ENCODE results near the gene SYP. TPM values are rescaled to one million over a fixed set of nuclear protein-coding genes. Genes with fewer than 3 reads are reported as not detected.

Gene SYP
- total RNA-seq, 1 donor: not detected

GRCh38 chrX:49225858-49226257, 25.9 kb upstream of the SYP start:
- no peak for DNase-seq (ENCODE audit: low read depth)
- TF ChIP-seq, protein P1, sequence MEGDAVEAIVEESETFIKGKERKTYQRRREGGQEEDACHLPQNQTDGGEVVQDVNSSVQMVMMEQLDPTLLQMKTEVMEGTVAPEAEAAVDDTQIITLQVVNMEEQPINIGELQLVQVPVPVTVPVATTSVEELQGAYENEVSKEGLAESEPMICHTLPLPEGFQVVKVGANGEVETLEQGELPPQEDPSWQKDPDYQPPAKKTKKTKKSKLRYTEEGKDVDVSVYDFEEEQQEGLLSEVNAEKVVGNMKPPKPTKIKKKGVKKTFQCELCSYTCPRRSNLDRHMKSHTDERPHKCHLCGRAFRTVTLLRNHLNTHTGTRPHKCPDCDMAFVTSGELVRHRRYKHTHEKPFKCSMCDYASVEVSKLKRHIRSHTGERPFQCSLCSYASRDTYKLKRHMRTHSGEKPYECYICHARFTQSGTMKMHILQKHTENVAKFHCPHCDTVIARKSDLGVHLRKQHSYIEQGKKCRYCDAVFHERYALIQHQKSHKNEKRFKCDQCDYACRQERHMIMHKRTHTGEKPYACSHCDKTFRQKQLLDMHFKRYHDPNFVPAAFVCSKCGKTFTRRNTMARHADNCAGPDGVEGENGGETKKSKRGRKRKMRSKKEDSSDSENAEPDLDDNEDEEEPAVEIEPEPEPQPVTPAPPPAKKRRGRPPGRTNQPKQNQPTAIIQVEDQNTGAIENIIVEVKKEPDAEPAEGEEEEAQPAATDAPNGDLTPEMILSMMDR (IDR thresholded peaks at IDR 0.05; ENCODE audit: insufficient read depth, low read depth, low read length): no peak
- H3K4me3 ChIP-seq (ENCODE audit: low read depth, low read length): no peak overlapping the region

DNA sequence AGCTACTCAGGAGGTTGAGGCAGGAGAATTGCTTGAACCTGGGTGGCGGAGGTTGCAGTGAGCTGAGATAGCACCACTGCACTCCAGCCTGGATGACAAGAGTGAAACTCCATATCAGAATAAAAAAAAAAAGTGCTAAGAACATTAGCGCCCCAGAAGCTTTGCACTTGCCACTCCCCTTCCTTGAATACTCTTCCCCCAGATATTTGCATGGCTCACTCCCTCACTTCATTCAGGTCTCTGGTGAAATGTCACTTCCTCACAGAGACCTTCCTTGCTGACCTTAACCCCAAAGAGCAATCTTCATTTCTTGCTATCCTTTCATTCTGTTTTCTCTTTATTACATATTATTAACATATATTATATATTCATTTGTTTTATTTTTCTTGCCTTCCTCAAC, 21.9 kb upstream of the SYP start:
- H3K4me3 ChIP-seq (ENCODE audit: low read depth, low read length): no peak overlapping the region
- TF ChIP-seq, protein P1 (IDR thresholded peaks at IDR 0.05; ENCODE audit: insufficient read depth, low read depth, low read length): no peak
- no peak for DNase-seq (ENCODE audit: low read depth)

- TF ChIP-seq, protein P1 (IDR thresholded peaks at IDR 0.05; ENCODE audit: insufficient read depth, low read depth, low read length): no peak
- H3K4me3 ChIP-seq (ENCODE audit: low read depth, low read length): no peak overlapping the region
- no peak for DNase-seq (ENCODE audit: low read depth)
These were observed 20.1 kb upstream of the SYP start for GRCh38 chrX:49220100-49220499.

- H3K4me3 ChIP-seq (ENCODE audit: low read depth, low read length): no peak overlapping the region
- TF ChIP-seq, protein P1 (IDR thresholded peaks at IDR 0.05; ENCODE audit: insufficient read depth, low read depth, low read length): no peak
- DNase-seq (ENCODE audit: low read depth): no peak
These were observed 15.1 kb upstream of the SYP start for GRCh38 chrX:49214996-49215526.

GRCh38 chrX:49214416-49214815, 14.4 kb upstream of the SYP start:
- TF ChIP-seq, protein P1 (IDR thresholded peaks at IDR 0.05; ENCODE audit: insufficient read depth, low read depth, low read length): no peak
- H3K4me3 ChIP-seq (ENCODE audit: low read depth, low read length): no peak overlapping the region

DNA sequence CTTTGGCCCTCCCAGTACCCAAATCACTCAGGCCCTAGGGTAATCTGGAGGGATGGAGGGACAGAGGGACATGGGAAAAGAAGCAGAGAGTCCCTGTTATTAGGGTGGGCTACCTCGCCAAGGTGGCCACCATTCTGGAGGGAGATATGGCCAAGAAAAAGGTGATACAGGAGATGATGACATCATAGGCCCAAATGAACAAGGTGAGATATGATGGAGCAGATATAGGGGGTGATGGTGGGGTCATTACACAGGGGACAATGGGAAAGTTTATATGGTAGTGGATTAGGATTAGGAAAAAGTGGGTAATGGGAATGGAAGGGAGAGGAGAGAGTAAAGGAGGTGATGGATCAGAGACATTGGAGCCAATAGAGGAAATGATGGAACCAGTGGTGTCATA, 12.9 kb upstream of the SYP start:
- H3K4me3 ChIP-seq (ENCODE audit: low read depth, low read length): no peak overlapping the region
- TF ChIP-seq, protein P1 (IDR thresholded peaks at IDR 0.05; ENCODE audit: insufficient read depth, low read depth, low read length): no peak
- no peak for DNase-seq (ENCODE audit: low read depth)

More at GRCh38 chrX:49214416-49214815, 14.4 kb upstream of the SYP start:
- DNase-seq (ENCODE audit: low read depth): no peak

DNA sequence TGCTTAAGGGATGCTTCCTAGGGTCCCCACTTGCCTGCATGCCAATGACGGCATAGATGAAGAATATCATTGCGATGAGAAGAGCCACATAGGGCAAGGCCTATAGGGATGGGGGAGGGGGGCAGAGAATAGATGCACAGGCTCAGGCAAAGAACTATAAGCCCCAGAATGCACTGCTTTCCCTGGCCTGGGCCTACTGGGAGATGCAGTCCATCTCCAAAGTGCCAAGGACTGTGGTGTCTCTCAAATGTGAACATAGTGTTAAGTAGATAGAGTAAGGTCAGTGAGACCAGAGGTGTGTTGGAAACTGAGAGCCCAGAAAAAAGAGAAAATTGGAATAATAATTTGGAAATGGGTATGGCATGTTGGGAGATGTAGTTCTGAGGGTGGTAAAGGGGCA, 12.2 kb upstream of the SYP start:
- no peak overlapping the region for H3K4me3 ChIP-seq (ENCODE audit: low read depth, low read length)
- TF ChIP-seq, protein P1 (IDR thresholded peaks at IDR 0.05; ENCODE audit: insufficient read depth, low read depth, low read length): no peak
- DNase-seq (ENCODE audit: low read depth): no peak
